ENCODE results near the gene DPEP3.

GRCh38 chr16:67990018-67990386 is 9.7 kb upstream of the DPEP3 start:
- TF ChIP-seq CTCF (IDR thresholded peaks at IDR 0.05) (no peak), POLR2A (IDR thresholded peaks at IDR 0.05) (no peak)
